Epithelial cell of proximal tubule (primary cell): ENCODE measurements around the gene PDCD1LG2. TPM values are rescaled to one million over a fixed set of nuclear protein-coding genes. Genes with fewer than 3 reads are reported as not detected.
"Not testable (repeated sequence)": the region's sequence is repeated elsewhere in the genome, so short reads cannot be mapped to it uniquely, and the experiment has no call there.

Experiments
- DNase-seq: peaks from one replicate; pipeline ENCODE4 v3.0.0-alpha.2; 2011; ENCODE audit warnings: low read depth
- H3K4me3 ChIP-seq: 2 replicates; pipeline ENCODE4 v1.5.1; 2011; ENCODE audit warnings: low read depth, mild to moderate bottlenecking, low read length
- total RNA-seq: library from RNA; depleted of rRNA; stranded (reverse); fragments of >200 nt; gene quantifications from 2 replicates; pipeline ENCODE4 v1.2.3, GENCODE V29; 2015
- TF ChIP-seq, protein P1 (sequence below): conservative IDR thresholded peaks from 2 replicates; pipeline ENCODE4 v1.5.1; 2012; ENCODE audit warnings: low read depth, mild to moderate bottlenecking, low read length

Gene PDCD1LG2
- total RNA-seq, 1 donor from 2014 or later = 2.7 TPM

DNA sequence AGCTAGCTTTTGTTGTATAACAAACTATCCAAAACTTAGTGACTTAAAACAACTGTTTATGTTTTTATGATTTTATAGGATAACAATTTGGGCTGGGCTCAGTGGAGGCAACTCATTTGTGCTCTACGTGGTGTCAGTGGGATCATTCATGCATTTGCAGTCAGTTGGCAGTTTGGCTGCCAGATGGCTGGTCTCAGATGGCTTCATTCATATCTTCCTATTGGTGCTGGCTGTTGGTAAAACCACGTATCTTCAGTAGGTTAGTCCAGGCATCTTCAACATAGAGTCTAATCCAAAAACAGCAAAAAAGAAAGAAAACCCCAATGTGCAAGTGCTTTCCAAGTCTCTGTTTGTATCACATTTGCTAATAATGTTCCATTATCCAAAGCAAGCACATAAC, 66.9 kb downstream of the PDCD1LG2 start:
- no peak overlapping the region for H3K4me3 ChIP-seq
- TF ChIP-seq, protein P1, sequence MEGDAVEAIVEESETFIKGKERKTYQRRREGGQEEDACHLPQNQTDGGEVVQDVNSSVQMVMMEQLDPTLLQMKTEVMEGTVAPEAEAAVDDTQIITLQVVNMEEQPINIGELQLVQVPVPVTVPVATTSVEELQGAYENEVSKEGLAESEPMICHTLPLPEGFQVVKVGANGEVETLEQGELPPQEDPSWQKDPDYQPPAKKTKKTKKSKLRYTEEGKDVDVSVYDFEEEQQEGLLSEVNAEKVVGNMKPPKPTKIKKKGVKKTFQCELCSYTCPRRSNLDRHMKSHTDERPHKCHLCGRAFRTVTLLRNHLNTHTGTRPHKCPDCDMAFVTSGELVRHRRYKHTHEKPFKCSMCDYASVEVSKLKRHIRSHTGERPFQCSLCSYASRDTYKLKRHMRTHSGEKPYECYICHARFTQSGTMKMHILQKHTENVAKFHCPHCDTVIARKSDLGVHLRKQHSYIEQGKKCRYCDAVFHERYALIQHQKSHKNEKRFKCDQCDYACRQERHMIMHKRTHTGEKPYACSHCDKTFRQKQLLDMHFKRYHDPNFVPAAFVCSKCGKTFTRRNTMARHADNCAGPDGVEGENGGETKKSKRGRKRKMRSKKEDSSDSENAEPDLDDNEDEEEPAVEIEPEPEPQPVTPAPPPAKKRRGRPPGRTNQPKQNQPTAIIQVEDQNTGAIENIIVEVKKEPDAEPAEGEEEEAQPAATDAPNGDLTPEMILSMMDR = no peak
- DNase-seq = no peak

- DNase-seq = no peak
- TF ChIP-seq, protein P1 = no peak
- no peak overlapping the region for H3K4me3 ChIP-seq
Observed at GRCh38 chr9:5578018-5578697, 67.8 kb downstream of the PDCD1LG2 start.

- TF ChIP-seq, protein P1 = no peak
- DNase-seq = no peak
- H3K4me3 ChIP-seq = no peak overlapping the region
Observed at GRCh38 chr9:5578698-5579085, 68.4 kb downstream of the PDCD1LG2 start.

DNA sequence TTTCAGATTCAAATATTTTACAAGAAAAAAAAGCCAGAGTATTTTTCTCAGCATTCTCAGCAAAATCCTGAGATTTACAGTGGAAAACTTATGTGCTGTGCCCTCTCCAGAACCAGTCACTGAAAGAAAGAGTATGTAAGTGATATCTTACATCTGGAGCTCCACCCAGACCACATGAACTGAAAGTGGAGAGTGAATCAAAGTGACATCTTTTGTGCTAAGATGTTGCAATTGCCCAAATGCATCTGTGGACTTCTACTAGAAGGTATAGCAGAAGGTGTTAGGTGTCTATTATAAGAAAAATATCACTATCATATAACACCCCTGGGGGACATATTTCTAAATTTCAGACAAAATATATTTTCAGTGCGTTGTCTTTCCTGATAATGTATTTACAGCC, 69.5 kb downstream of the PDCD1LG2 start:
- no peak for DNase-seq
- no peak overlapping the region for H3K4me3 ChIP-seq
- TF ChIP-seq, protein P1 = no peak

GRCh38 chr9:5580650-5581049, 70.3 kb downstream of the PDCD1LG2 start:
- no peak for DNase-seq
- TF ChIP-seq, protein P1 = no peak
- H3K4me3 ChIP-seq = no peak overlapping the region

DNA sequence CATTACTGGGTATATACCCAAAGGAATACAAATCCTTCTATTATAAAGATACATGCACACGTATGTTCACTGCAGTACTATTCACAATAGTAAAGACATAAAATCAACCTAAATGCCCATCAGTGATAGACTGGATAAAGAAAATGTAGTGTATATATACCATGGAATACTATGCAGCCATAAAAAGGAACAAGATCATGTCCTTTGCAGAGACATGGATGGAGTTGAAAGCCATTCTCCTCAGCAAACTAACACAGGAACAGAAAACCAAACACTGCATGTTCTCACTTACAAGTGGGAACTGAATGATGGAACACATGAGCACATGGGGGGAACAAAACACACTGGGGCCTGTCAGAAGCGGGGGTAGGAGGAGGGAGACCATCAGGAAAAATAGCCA, 71.4 kb downstream of the PDCD1LG2 start:
- H3K4me3 ChIP-seq, DNase-seq: not testable (repeated sequence)

DNA sequence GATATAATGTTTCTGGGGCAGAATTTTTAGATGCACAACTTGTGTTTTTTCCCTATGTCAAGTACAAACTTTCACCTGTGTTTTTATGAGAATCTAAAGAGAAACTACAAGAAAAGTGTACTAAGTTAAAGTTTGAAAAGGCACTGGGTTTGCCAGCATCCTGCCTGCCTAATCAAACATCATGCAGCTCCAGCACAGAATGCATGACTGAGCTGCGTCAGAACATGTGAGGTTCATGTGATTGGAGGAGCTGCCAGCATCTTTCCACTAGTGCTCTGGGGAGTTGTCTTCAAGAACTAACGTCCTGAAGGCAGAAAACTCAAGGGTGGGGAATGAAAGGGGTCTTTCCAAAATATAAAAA, 72.5 kb downstream of the PDCD1LG2 start:
- peak; percentile 84 for DNase-seq
- H3K4me3 ChIP-seq = no peak overlapping the region
- TF ChIP-seq, protein P1 = no peak

GRCh38 chr9:5586391-5586802, 76.1 kb downstream of the PDCD1LG2 start:
- no peak for DNase-seq
- no peak overlapping the region for H3K4me3 ChIP-seq
- TF ChIP-seq, protein P1 = no peak
